OCI-LY1 (cell line): ENCODE measurements around the gene CDH23.

Experiments
- H2AFZ ChIP-seq: fragments of 200-600 bp; sonication (generic), shearing (Covaris generic); 2 replicates; pipeline ENCODE4 v1.6.0; 2014; ENCODE audit warnings: antibody characterized with exemption, mild to moderate bottlenecking, low read length
- H3F3A ChIP-seq: fragments of 200-600 bp; sonication (generic), shearing (Covaris generic); 2 replicates; pipeline ENCODE4 v1.6.0; 2014; ENCODE audit warnings: mild to moderate bottlenecking, antibody characterized with exemption, low read length, moderate library complexity; ENCODE audit not compliant: insufficient read depth
- H3K27ac ChIP-seq: fragments of 200-600 bp; sonication (generic); 2 replicates; pipeline ENCODE4 v1.5.1; 2014; ENCODE audit warnings: low read length, mixed run types, mild to moderate bottlenecking, low read depth; ENCODE audit not compliant: poor library complexity, severe bottlenecking
- H3K27me3 ChIP-seq: fragments of 200-600 bp; sonication (generic); 2 replicates; pipeline ENCODE4 v1.6.0; 2014; ENCODE audit warnings: antibody characterized with exemption, mild to moderate bottlenecking, low read length, moderate library complexity; ENCODE audit not compliant: insufficient read depth
- H3K36me3 ChIP-seq: fragments of 200-600 bp; sonication (generic); 2 replicates; pipeline ENCODE4 v1.6.1; 2014; ENCODE audit warnings: mild to moderate bottlenecking, antibody characterized with exemption, low read length, moderate library complexity, mixed read lengths; ENCODE audit not compliant: insufficient read depth
- H3K4me1 ChIP-seq: fragments of 200-600 bp; sonication (generic); 2 replicates; pipeline ENCODE4 v1.5.1; 2014; ENCODE audit warnings: mild to moderate bottlenecking, low read length, moderate library complexity; ENCODE audit not compliant: insufficient read depth, severe bottlenecking
- H3K4me2 ChIP-seq: fragments of 200-600 bp; sonication (generic), shearing (Covaris generic); 2 replicates; pipeline ENCODE4 v1.6.1; 2014; ENCODE audit warnings: low read length
- H3K4me3 ChIP-seq: fragments of 200-600 bp; sonication (generic); 2 replicates; pipeline ENCODE4 v1.5.1; 2014; ENCODE audit warnings: low read length, low read depth, mild to moderate bottlenecking, mixed read lengths; ENCODE audit not compliant: poor library complexity, severe bottlenecking
- H3K79me2 ChIP-seq: fragments of 200-600 bp; shearing (Covaris generic); 2 replicates; pipeline ENCODE4 v1.6.1; 2016; ENCODE audit warnings: mixed run types, low read length, mixed read lengths; ENCODE audit not compliant: insufficient read depth
- H3K9ac ChIP-seq: fragments of 200-600 bp; sonication (generic), shearing (Covaris generic); 2 replicates; pipeline ENCODE4 v1.6.1; 2014; ENCODE audit warnings: mild to moderate bottlenecking, low read length, mixed read lengths
- H3K9me2 ChIP-seq: fragments of 200-600 bp; sonication (generic), shearing (Covaris generic); 2 replicates; pipeline ENCODE4 v1.6.1; 2014; ENCODE audit warnings: low read depth, mild to moderate bottlenecking, low read length, mixed read lengths
- H3K9me3 ChIP-seq: fragments of 200-600 bp; shearing (Covaris generic); 2 replicates; pipeline ENCODE4 v1.6.1; 2014; ENCODE audit warnings: low read length, mixed read lengths
- H4K20me1 ChIP-seq: fragments of 200-600 bp; sonication (generic), shearing (Covaris generic); 2 replicates; pipeline ENCODE4 v1.6.0; 2016; ENCODE audit warnings: mild to moderate bottlenecking, low read length; ENCODE audit not compliant: insufficient read depth
- CTCF ChIP-seq: fragments of 200-600 bp; sonication (generic), shearing (Covaris generic); IDR thresholded peaks from 2 replicates; pipeline ENCODE4 v1.5.1; 2017; ENCODE audit warnings: mild to moderate bottlenecking, antibody characterized with exemption, low read length, moderate library complexity, mixed read lengths
- EZH2 ChIP-seq: fragments of 200-600 bp; sonication (generic), shearing (Covaris generic); IDR thresholded peaks from 2 replicates; pipeline ENCODE4 v1.8.0; 2017; ENCODE audit warnings: borderline replicate concordance, mixed run types, mild to moderate bottlenecking, antibody characterized with exemption, low read length, moderate library complexity, mixed read lengths

Gene CDH23

GRCh38 chr10:71752391-71753090, 355.8 kb downstream of the CDH23 start:
- Histone ChIP-seq H3K27me3 (peaks cover 17% of the 10 kb centered on the region), H3K36me3 (no peaks in the 10 kb centered on the region), H2AFZ (no peak overlapping the region), H3K4me1 (peaks cover 6% of the 10 kb centered on the region), H3K9me2 (no peaks in the 10 kb centered on the region), H3F3A (no peaks in the 10 kb centered on the region), H3K4me3 (no peak overlapping the region), H3K4me2 (no peak overlapping the region), H4K20me1 (no peaks in the 10 kb centered on the region), H3K27ac (no peak overlapping the region), H3K9me3 (no peaks in the 10 kb centered on the region), H3K79me2 (no peaks in the 10 kb centered on the region), H3K9ac (no peak overlapping the region)
- TF ChIP-seq EZH2 (no peak), CTCF (no peak)

GRCh38 chr10:71753091-71753959, 356.6 kb downstream of the CDH23 start:
- H3K79me2 ChIP-seq = no peaks in the 10 kb centered on the region
- no peak overlapping the region for H3K27ac ChIP-seq
- H3K4me3 ChIP-seq = no peak overlapping the region
- no peaks in the 10 kb centered on the region for H3K36me3 ChIP-seq
- H3K4me2 ChIP-seq = no peak overlapping the region
- H3K27me3 ChIP-seq = peaks cover 17% of the 10 kb centered on the region
- H3K4me1 ChIP-seq = peaks cover 6% of the 10 kb centered on the region
- no peak overlapping the region for H2AFZ ChIP-seq
- H4K20me1 ChIP-seq = no peaks in the 10 kb centered on the region
- H3F3A ChIP-seq = no peaks in the 10 kb centered on the region
- no peaks in the 10 kb centered on the region for H3K9me2 ChIP-seq
- TF ChIP-seq EZH2 (no peak), CTCF (no peak)
- no peaks in the 10 kb centered on the region for H3K9me3 ChIP-seq
- no peak overlapping the region for H3K9ac ChIP-seq

- H3K27me3 ChIP-seq = peaks cover 17% of the 10 kb centered on the region
- no peaks in the 10 kb centered on the region for H3K4me1 ChIP-seq
- no peaks in the 10 kb centered on the region for H3K36me3 ChIP-seq
- H3K27ac ChIP-seq = no peak overlapping the region
- no peak overlapping the region for H3K4me2 ChIP-seq
- no peaks in the 10 kb centered on the region for H3K9me2 ChIP-seq
- no peak overlapping the region for H3K9ac ChIP-seq
- H3K4me3 ChIP-seq = no peak overlapping the region
- H2AFZ ChIP-seq = no peak overlapping the region
- no peaks in the 10 kb centered on the region for H3F3A ChIP-seq
- TF ChIP-seq CTCF = no peak
- no peak for TF ChIP-seq EZH2
- no peaks in the 10 kb centered on the region for H3K9me3 ChIP-seq
- no peaks in the 10 kb centered on the region for H3K79me2 ChIP-seq
- no peaks in the 10 kb centered on the region for H4K20me1 ChIP-seq
Observed at GRCh38 chr10:71753960-71754505, 357.3 kb downstream of the CDH23 start.
